Kidney glomerular epithelial cell (primary cell): ENCODE results near the gene ADGRB3.
"Not testable (repeated sequence)": the region's sequence is repeated elsewhere in the genome, so short reads cannot be mapped to it uniquely, and the experiment has no call there.

Experiments
- DNase-seq: peaks from one replicate; lab custom pipeline; 2025; lab: John Stamatoyannopoulos, UW

Gene ADGRB3

DNA sequence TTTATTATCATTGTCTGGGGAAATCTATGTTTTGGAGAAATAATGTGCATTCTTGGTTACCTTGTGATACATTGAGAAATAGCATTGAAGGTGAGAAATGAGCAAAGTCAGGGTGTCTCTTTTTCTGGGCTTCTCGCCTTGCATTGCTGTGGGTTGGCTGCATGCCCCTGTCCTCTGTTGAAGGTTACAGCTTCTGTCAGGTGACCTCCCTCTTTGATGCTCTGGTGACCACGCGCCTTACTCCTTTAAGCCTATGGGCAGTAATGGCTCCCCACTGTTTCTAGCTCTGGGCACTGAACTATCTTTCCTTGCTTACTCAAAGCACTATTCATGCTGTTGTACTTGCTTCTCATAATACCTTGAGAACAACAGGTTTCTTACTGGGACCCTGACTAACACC lies 14.6 kb downstream of the ADGRB3 start:
- no peak for DNase-seq

DNA sequence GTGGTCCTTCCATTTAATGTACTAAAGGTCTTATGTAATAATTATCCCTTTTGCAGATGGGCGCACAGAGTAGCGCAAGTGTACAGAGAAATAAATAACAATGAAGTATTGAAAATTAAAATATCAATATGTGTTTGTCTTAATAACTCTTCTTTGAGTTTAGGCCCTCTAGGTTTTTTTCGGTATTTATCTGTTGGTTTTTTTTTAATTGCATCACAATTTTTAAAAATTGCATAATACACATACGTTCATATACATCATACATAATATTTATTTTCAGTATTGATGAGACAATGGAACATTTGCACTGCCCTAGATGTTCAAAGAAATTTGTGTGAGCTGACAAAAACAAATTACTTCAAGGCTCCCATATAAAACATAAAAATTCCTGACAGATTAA lies 15.1 kb downstream of the ADGRB3 start:
- no peak for DNase-seq

- no peak for DNase-seq
These were observed 16.2 kb downstream of the ADGRB3 start for GRCh38 chr6:68651011-68651985.

DNA sequence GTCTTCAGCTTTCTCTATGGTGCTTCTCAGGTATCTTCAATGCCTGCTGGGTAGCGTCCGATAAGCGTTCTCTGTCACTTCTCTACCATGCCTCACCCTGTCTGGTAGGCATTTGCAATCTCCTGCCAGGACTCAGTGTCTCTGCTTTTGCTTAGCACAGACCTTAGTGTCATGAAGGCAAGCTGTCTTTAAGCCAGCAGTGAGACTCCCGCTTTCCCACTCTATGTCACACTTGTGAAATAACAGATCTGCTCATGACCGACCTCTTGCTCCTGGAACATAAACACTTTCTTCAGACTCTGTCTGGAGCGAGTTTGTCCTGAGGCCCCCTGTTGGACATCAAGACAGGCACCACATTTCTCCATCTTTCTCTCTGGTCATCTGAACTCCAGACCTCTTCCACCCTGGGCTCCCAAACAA lies 17.0 kb downstream of the ADGRB3 start:
- DNase-seq = no peak

GRCh38 chr6:68653074-68653705 lies 18.1 kb downstream of the ADGRB3 start:
- no peak for DNase-seq

GRCh38 chr6:68653706-68654089 lies 18.6 kb downstream of the ADGRB3 start:
- DNase-seq = no peak

- no peak for DNase-seq
These were observed 19.1 kb downstream of the ADGRB3 start for GRCh38 chr6:68654134-68654533.

DNA sequence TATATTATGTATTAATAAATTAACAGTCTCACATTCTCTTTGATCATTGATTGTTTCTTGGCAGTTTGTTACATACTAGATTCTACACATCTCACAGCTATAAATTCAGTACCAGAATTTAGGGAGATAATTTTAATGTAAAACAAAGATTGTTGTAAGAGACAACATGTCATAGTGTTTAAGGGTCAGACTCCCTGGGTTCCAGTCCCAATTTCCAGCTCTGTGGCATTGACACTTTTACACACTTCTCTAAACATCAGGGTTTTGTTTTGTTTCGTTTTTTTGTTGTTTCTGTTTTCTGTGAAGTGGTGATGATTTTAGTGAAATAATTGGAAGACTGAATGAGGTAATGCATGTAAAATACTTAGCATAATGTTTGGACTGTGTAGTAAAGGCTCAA lies 19.9 kb downstream of the ADGRB3 start:
- DNase-seq = no peak

DNA sequence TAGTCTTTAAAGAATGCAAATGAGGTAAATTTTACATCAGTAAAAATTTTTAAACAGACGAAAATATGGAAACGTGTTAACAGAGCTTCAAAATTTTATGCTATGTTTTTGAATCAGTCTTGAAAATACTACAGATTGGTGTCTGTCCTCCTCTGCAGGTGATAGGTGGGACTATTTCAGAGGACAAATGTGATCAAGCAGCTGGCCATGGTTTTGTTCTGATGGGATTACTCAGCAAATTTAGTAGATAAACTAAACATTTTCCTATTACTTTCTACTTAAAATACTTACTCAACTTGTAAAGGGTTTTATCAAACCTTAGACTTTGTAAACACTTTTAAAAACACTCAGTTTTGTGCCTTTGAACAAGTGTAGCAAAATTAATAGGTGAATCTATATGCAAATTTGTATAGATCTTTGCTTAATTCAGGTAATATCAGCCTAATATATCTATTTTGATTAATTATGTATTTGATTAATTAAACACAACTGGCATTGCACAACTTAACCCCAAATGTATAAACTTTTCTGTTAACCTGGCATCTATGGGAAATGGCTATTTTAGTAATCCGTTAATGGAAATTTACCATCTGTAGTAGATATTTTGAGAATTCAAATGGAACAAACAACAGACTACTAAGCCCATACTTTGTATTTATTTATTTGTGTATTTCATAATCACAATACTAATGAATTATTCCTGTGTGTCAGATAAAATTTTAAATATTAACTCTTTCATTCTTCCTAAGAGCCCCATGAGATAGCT lies 22.5 kb downstream of the ADGRB3 start:
- DNase-seq = no peak

GRCh38 chr6:68658338-68658737 lies 23.3 kb downstream of the ADGRB3 start:
- no peak for DNase-seq

DNA sequence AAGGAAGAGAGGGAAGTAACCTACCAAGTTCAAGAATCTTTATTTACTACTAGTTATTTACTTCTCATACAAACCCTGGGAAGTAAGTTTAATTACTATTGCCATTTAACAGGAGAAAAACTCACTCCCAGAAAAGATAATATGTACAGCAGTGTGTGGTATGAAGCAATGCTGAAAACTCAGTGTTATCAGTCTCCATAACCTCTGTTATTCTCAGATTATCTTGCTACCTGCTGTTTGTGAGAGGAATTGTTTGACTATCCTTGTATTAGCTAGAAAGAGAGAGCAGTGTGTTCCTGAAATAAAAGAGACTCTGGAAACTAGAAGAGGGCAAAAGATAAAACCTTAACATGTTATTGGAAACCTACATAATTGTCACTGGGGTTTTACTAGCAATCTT lies 38.2 kb downstream of the ADGRB3 start:
- no peak for DNase-seq

- DNase-seq = no peak
These were observed 40.5 kb downstream of the ADGRB3 start for GRCh38 chr6:68675548-68675947.

DNA sequence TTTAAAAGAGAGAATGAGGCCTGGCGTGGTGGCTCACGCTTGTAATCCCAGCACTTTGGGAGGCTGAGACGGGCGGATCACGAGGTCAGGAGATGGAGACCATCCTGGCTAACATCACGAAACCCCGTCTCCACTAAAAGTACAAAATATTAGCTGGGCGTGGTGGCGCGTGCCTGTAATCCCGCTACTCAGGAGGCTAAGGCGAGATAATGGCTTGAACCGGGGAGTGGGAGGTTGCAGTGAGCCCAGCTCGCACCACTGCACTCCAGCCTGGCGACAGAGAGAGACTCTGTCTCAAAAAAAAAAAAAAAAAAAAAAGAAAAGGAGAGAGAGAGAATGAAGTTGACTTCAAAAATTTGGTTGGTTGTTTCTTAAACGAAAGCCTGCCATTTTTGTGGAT lies 41.0 kb downstream of the ADGRB3 start:
- DNase-seq = not testable (repeated sequence)

- DNase-seq = no peak
These were observed 42.0 kb downstream of the ADGRB3 start for GRCh38 chr6:68677058-68677457.

DNA sequence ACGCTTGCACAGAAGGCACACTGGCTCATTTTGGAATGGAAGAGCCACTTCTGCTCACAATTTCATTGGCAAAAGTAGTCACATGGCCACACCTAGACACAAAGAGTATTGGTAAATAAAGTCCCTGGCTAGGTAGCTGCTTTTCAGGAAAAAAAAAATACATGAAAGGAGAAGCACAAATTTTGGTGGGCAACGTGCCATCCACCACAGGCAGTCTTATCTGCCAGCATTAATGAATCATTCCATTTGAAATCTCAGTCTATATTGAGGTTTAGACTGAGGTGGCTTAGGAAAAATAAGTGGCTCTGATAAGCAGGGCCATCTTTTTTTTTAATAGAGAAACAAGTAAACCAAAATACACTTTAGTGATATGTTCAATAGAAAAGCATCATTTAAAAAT lies 44.3 kb downstream of the ADGRB3 start:
- no peak for DNase-seq

DNA sequence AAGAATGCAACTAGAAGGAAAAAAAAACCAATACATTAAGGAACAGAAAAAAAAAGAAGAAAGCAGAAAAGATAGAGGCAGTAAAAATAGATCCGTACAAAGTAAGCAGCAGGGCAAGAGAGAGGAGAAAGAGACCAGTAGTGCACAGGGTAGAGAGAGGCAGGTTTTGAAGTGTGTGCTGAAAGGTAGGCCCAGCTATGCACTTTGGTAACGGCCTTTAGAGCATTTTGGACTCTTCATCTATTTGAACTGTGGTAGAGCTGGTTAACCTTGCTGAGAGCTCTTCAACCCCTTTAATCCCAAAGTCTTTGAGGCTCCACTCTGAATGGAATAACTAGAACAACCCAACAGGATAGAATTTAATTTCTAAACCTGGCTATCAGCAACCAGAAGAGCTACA lies 45.2 kb downstream of the ADGRB3 start:
- no peak for DNase-seq

GRCh38 chr6:68689910-68690309 lies 54.8 kb downstream of the ADGRB3 start:
- DNase-seq = no peak

DNA sequence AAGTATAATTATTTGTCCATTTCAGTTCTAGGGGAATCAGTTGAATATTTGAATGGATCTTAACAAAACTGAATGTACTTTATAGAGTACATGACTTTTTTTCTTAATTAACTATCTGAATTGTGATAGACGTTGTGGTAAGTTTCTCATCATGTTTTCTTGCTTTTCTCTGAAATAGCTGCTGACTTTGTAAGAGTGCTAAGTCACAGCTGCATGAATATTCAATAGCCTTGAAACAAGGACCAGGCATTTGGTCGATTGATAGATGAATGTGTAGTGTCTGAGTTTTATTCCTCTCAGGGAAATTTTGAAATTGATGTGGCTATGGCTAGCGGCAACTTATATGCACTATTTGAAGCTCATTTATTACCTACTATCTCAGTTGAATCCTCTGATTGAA lies 56.0 kb downstream of the ADGRB3 start:
- DNase-seq = no peak

DNA sequence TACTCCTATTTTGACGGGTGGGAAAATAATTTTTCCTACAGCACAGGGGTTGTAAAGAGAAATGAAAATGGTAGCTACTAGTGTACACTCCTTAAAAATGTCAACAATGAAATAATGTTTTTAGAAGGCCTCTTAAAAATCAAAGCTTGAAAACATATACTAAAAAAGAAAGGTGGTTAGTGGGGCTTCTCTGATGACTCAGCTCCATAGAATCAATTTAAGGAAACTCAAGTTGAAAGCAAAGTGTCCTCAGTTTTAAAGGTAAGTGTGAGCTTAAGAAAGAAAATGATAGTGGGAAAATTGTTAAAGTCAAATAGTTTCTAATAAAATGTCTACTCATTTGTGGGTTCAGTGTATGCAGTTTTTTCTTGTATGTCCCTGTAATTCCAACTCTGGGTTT lies 58.2 kb downstream of the ADGRB3 start:
- DNase-seq = no peak

GRCh38 chr6:68695403-68695802 lies 60.3 kb downstream of the ADGRB3 start:
- no peak for DNase-seq

GRCh38 chr6:68695838-68696237 lies 60.8 kb downstream of the ADGRB3 start:
- no peak for DNase-seq

- no peak for DNase-seq
These were observed 62.3 kb downstream of the ADGRB3 start for GRCh38 chr6:68697394-68697793.

DNA sequence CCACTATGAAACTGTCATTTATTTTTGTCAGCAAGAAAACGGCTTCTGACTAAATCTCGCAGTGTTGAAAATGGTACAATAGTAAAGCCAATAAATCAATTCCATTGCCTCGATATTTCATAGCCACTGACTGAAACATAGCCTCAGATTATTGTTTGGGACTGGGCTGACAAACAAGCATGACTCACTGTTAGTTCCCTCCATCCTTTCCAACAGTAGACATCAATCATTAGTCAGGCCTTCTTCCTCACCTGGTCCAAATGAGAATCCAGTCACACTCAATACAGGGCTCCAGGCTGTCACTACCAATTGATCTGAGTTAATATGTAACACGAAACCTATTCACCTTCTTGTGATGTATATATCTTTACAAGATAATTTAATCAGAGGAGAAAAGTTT lies 66.1 kb downstream of the ADGRB3 start:
- no peak for DNase-seq
